H9 (cell line): Measurements from ENCODE around the gene MAS1. TPM values are rescaled to one million over a fixed set of nuclear protein-coding genes. Genes with fewer than 3 reads are reported as not detected.
"Not testable (repeated sequence)": the region's sequence is repeated elsewhere in the genome, so short reads cannot be mapped to it uniquely, and the experiment has no call there.

Experiments used
- DNase-seq: peaks from one replicate; pipeline ENCODE4 v3.0.0-alpha.2; 2017
- H2AFZ ChIP-seq: one replicate; pipeline ENCODE4 v1.6.1; 2013; ENCODE audit warnings: mild to moderate bottlenecking, low read length, control low read depth, moderate library complexity
- H2AK5ac ChIP-seq: 2 replicates; pipeline ENCODE4 v1.6.1; 2013; ENCODE audit warnings: low read length, control low read depth, mixed read lengths; ENCODE audit not compliant: insufficient read length
- H2BK120ac ChIP-seq: one replicate; pipeline ENCODE4 v1.6.1; 2013; ENCODE audit warnings: low read depth, mild to moderate bottlenecking, low read length, control low read depth, inconsistent platforms; ENCODE audit not compliant: poor library complexity, severe bottlenecking
- H2BK12ac ChIP-seq: 2 replicates; pipeline ENCODE4 v1.6.1; 2013; ENCODE audit warnings: low read length, control low read depth, mixed read lengths, low read depth; ENCODE audit not compliant: insufficient read length
- H2BK15ac ChIP-seq: 2 replicates; pipeline ENCODE4 v1.6.1; 2013; ENCODE audit warnings: low read depth, low read length, control low read depth
- H2BK20ac ChIP-seq: one replicate; pipeline ENCODE4 v1.6.1; 2013; ENCODE audit warnings: low read depth, mild to moderate bottlenecking, low read length, control low read depth, inconsistent platforms; ENCODE audit not compliant: poor library complexity, severe bottlenecking
- H2BK5ac ChIP-seq: 2 replicates; pipeline ENCODE4 v1.6.1; 2013; ENCODE audit warnings: low read length, control low read depth, mixed read lengths; ENCODE audit not compliant: insufficient read length
- H3K14ac ChIP-seq: 2 replicates; pipeline ENCODE4 v1.6.1; 2013; ENCODE audit warnings: low read length, control low read depth; ENCODE audit not compliant: insufficient read depth
- H3K18ac ChIP-seq: 2 replicates; pipeline ENCODE4 v1.6.1; 2013; ENCODE audit warnings: low read depth, mild to moderate bottlenecking, mixed read lengths, low read length, control low read depth; ENCODE audit not compliant: insufficient read length
- H3K23ac ChIP-seq: 2 replicates; pipeline ENCODE4 v1.6.1; 2013; ENCODE audit warnings: low read length, control low read depth, mixed read lengths, low read depth; ENCODE audit not compliant: insufficient read length
- H3K23me2 ChIP-seq: 2 replicates; pipeline ENCODE4 v1.6.1; 2013; ENCODE audit warnings: low read depth, mild to moderate bottlenecking, mixed read lengths, low read length, control low read depth; ENCODE audit not compliant: insufficient read length, poor library complexity, severe bottlenecking
- H3K27ac ChIP-seq: 2 replicates; pipeline ENCODE4 v1.5.1; 2013; ENCODE audit warnings: low read length, control low read depth, mixed read lengths, low read depth; ENCODE audit not compliant: insufficient read length
- H3K27me3 ChIP-seq: 2 replicates; pipeline ENCODE4 v1.6.1; 2013; ENCODE audit warnings: low read length, control low read depth, inconsistent platforms; ENCODE audit not compliant: insufficient read depth
- H3K4ac ChIP-seq: 2 replicates; pipeline ENCODE4 v1.6.1; 2013; ENCODE audit warnings: low read depth, mild to moderate bottlenecking, control low read depth, inconsistent platforms, low read length, moderate library complexity
- H3K4me1 ChIP-seq: 2 replicates; pipeline ENCODE4 v1.6.1; 2013; ENCODE audit warnings: low read length, control low read depth, inconsistent platforms; ENCODE audit not compliant: insufficient read depth
- H3K4me2 ChIP-seq: 2 replicates; pipeline ENCODE4 v1.6.1; 2013; ENCODE audit warnings: low read length, control low read depth, mixed read lengths; ENCODE audit not compliant: insufficient read length, insufficient read depth
- H3K56ac ChIP-seq: 2 replicates; pipeline ENCODE4 v1.6.1; 2013; ENCODE audit warnings: low read depth, mild to moderate bottlenecking, mixed read lengths, low read length, control low read depth; ENCODE audit not compliant: insufficient read length
- H3K79me1 ChIP-seq: 2 replicates; pipeline ENCODE4 v1.6.1; 2013; ENCODE audit warnings: low read depth, mild to moderate bottlenecking, moderate library complexity, low read length, control low read depth, inconsistent platforms; ENCODE audit not compliant: insufficient read depth, poor library complexity, severe bottlenecking
- H3K79me2 ChIP-seq: 2 replicates; pipeline ENCODE4 v1.6.1; 2013; ENCODE audit warnings: low read length, control low read depth, inconsistent platforms; ENCODE audit not compliant: insufficient read depth
- H3K9ac ChIP-seq: 2 replicates; pipeline ENCODE4 v1.6.1; 2013; ENCODE audit warnings: low read length, control low read depth, mixed read lengths; ENCODE audit not compliant: insufficient read length; ENCODE audit errors: extremely low read depth
- H3K9me3 ChIP-seq: one replicate; pipeline ENCODE4 v1.6.1; 2013; ENCODE audit warnings: low read depth, low read length, inconsistent platforms; ENCODE audit not compliant: control insufficient read depth
- H3T11ph ChIP-seq: one replicate; pipeline ENCODE4 v1.6.1; 2013; ENCODE audit warnings: mild to moderate bottlenecking, low read length, control low read depth, inconsistent platforms
- H4K20me1 ChIP-seq: one replicate; pipeline ENCODE4 v1.6.1; 2013; ENCODE audit not compliant: control insufficient read depth, insufficient read length, insufficient read depth
- H4K5ac ChIP-seq: 2 replicates; pipeline ENCODE4 v1.6.1; 2013; ENCODE audit warnings: low read depth, mild to moderate bottlenecking, mixed read lengths, low read length, control low read depth; ENCODE audit not compliant: insufficient read length
- H4K8ac ChIP-seq: replicated peaks from 2 replicates; pipeline ENCODE4 v1.6.1; 2013; ENCODE audit warnings: low read length, control low read depth, mixed read lengths, low read depth; ENCODE audit not compliant: insufficient read length
- H4K91ac ChIP-seq: 2 replicates; pipeline ENCODE4 v1.6.1; 2013; ENCODE audit warnings: low read depth, mild to moderate bottlenecking, moderate library complexity, mixed read lengths, low read length, control low read depth; ENCODE audit not compliant: insufficient read length
- H3K27ac Mint-ChIP-seq, 3 experiments: 2 replicates in 2 of 3; 3 replicates in 1 of 3; pipeline ENCODE4 v1.8.0; 2020 to 2021; ENCODE audit warnings: mixed read lengths in 3 of 3, mild to moderate bottlenecking in 1 of 3, moderate library complexity in 1 of 3
- H3K27me3 Mint-ChIP-seq: 2 replicates; pipeline ENCODE4 v1.8.0; 2021; ENCODE audit warnings: low read depth, mild to moderate bottlenecking, moderate library complexity, mixed read lengths
- H3K36me3 Mint-ChIP-seq, 3 experiments: 2 replicates in 2 of 3; 3 replicates in 1 of 3; pipeline ENCODE4 v1.8.0; 2020 to 2021; ENCODE audit warnings: low read depth in 3 of 3, mixed read lengths in 3 of 3; ENCODE audit not compliant: insufficient read depth in 1 of 3
- H3K4me1 Mint-ChIP-seq, 2 experiments: 2 replicates each; pipeline ENCODE4 v1.8.0; 2020; ENCODE audit warnings: mixed read lengths in 2 of 2
- H3K4me3 Mint-ChIP-seq, 2 experiments: 2 replicates in 1 of 2; 3 replicates in 1 of 2; pipeline ENCODE4 v1.8.0; 2020 to 2021; ENCODE audit warnings: mild to moderate bottlenecking in 2 of 2, mixed read lengths in 2 of 2, moderate library complexity in 1 of 2
- H3K9me3 Mint-ChIP-seq, 2 experiments: 2 replicates in 1 of 2; 3 replicates in 1 of 2; pipeline ENCODE4 v1.8.0; 2020; ENCODE audit warnings: mild to moderate bottlenecking in 2 of 2, mixed read lengths in 2 of 2, moderate library complexity in 1 of 2
- WGBS: extraction: QIAGEN DNeasy Blood & Tissue Kit; methylation state at CpG from one replicate; pipeline ENCODE4 v1.1.7; 2013; ENCODE audit warnings: missing lambda C conversion rate, low lambda C conversion rate, mixed read lengths; ENCODE audit not compliant: insufficient read length; ENCODE audit errors: extremely low coverage; 5-methylcytosine and 5-hydroxymethylcytosine counted together
- total RNA-seq: library from RNA; stranded (reverse); gene quantifications from 2 replicates; pipeline ENCODE4 v1.2.1, GENCODE V29; 2021
- TF ChIP-seq, protein P1 (sequence below): fragments of 200-600 bp; sonication (generic); conservative IDR thresholded peaks from 3 replicates; pipeline ENCODE4 v1.8.0; 2021; ENCODE audit warnings: antibody characterized with exemption, mild to moderate bottlenecking

MAS1 gene
- total RNA-seq, 1 experiment from 2014 or later: 0.02 TPM

DNA sequence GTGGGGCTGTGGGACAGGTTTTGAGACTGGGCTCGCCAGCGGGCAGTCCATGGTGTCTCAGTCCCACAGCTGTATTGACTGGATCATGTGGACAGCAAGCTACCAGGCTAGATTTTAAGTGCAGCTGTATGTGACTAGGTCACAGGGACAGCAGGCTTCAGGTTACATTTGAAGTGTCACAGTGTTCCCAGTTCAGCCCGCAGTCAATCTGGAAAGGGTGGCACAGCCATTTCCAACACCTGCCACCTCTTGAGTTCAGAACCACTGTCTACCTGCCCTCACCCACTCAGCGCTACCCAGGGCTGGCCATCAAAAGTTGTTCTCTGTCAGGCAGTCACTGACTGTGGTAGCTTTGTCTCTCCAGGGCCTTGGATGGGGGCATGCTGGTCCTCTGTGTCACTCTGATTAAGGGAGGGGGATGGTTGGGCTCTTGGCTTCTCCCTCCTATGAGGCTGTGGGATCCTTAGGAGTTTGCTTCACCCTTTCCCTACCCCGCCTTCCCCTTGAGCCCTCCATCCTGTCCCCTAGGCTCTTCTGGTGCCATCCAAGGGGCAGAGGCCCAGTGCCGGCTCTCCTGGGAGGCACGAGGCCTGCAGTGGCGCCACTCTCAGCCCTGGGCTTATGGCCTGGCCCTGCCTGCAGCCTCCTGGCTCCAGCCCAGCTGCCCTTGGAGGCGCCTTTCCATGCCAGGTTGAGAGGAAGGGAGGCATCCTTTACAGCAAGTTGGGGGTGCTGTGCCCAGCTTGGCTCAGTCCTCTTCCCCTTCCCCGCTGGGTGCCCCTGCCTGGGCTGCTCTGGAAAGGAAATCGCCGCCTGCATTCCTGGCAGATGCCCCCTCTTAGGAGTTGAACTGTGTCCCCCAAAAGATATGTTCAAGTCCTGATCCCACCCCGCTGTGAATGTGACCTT is 45.8 kb upstream of the MAS1 start:
- no peak overlapping the region for H4K8ac ChIP-seq
- no peak overlapping the region for H2BK5ac ChIP-seq
- no peak overlapping the region for H3K9ac ChIP-seq
- no peak overlapping the region for H4K5ac ChIP-seq
- no peak overlapping the region for H3K4me3 Mint-ChIP-seq
- H3K23ac ChIP-seq: no peak overlapping the region
- no peak overlapping the region for H3K4me2 ChIP-seq
- TF ChIP-seq, protein P1, sequence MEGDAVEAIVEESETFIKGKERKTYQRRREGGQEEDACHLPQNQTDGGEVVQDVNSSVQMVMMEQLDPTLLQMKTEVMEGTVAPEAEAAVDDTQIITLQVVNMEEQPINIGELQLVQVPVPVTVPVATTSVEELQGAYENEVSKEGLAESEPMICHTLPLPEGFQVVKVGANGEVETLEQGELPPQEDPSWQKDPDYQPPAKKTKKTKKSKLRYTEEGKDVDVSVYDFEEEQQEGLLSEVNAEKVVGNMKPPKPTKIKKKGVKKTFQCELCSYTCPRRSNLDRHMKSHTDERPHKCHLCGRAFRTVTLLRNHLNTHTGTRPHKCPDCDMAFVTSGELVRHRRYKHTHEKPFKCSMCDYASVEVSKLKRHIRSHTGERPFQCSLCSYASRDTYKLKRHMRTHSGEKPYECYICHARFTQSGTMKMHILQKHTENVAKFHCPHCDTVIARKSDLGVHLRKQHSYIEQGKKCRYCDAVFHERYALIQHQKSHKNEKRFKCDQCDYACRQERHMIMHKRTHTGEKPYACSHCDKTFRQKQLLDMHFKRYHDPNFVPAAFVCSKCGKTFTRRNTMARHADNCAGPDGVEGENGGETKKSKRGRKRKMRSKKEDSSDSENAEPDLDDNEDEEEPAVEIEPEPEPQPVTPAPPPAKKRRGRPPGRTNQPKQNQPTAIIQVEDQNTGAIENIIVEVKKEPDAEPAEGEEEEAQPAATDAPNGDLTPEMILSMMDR: no peak
- H3K9me3 ChIP-seq: no peaks in the 10 kb centered on the region
- no peak overlapping the region for H3K18ac ChIP-seq
- H3K79me1 ChIP-seq: no peaks in the 10 kb centered on the region
- H3K56ac ChIP-seq: no peak overlapping the region
- no peak overlapping the region for H3K14ac ChIP-seq
- H3K27ac Mint-ChIP-seq: no peak overlapping the region
- no peak overlapping the region for H3K4ac ChIP-seq
- H3K4me1 Mint-ChIP-seq: peaks cover 7% of the 10 kb centered on the region in 2 experiments
- H2BK120ac ChIP-seq: no peak overlapping the region
- peaks cover 8 to 19% (median 15%) of the 10 kb centered on the region in 3 experiments for H3K36me3 Mint-ChIP-seq
- H4K20me1 ChIP-seq: no peaks in the 10 kb centered on the region
- no peak overlapping the region for H4K91ac ChIP-seq
- peaks cover 21 to 24% of the 10 kb centered on the region in 2 experiments for H3K9me3 Mint-ChIP-seq
- H2AK5ac ChIP-seq: no peak overlapping the region
- H3T11ph ChIP-seq: no peak overlapping the region
- no peaks in the 10 kb centered on the region for H3K4me1 ChIP-seq
- no peaks in the 10 kb centered on the region for H3K27me3 ChIP-seq
- H2BK15ac ChIP-seq: no peak overlapping the region
- no peak overlapping the region for H2AFZ ChIP-seq
- DNase-seq: no peak
- no peak overlapping the region for H3K27ac ChIP-seq
- H2BK20ac ChIP-seq: no peak overlapping the region
- H3K79me2 ChIP-seq: no peaks in the 10 kb centered on the region
- no peak overlapping the region for H2BK12ac ChIP-seq
- H3K27me3 Mint-ChIP-seq: no peaks in the 10 kb centered on the region; the same call in 1 of the 2 replicates
- no peaks in the 10 kb centered on the region for H3K23me2 ChIP-seq
- no CpG with 5 or more reads among the region's 13 CpGs for WGBS

DNA sequence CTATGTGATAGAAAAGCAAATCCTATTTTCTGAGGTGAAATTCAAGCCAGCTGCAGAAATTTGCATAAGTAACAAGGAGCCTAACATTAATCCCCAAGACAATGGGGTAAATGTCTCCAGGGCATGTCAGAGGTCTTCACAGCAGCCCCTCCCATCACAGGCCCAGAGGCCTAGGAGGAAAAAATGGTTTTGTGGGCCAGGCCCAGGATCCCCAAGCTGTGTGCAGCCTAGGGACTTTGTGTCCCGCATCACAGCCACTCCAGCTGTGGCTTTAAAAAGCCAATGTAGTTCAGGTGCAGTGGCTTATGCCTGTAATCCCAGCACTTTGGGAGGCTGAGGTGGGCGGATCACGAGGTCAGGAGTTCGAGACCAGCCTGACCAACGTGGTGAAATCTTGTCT is 42.2 kb upstream of the MAS1 start:
- H3K27me3 Mint-ChIP-seq, H3K4me2 ChIP-seq, H2AK5ac ChIP-seq, H3K79me1 ChIP-seq, H3K79me2 ChIP-seq, H3K27ac Mint-ChIP-seq, DNase-seq, H4K91ac ChIP-seq, H2BK120ac ChIP-seq, H3K4ac ChIP-seq, H3T11ph ChIP-seq, H3K23ac ChIP-seq, H3K9me3 ChIP-seq, H3K27me3 ChIP-seq, H2BK5ac ChIP-seq, H3K4me1 Mint-ChIP-seq, H4K8ac ChIP-seq, H3K9ac ChIP-seq, H3K14ac ChIP-seq, H3K56ac ChIP-seq, H3K23me2 ChIP-seq, H2AFZ ChIP-seq, H3K27ac ChIP-seq, H3K4me3 Mint-ChIP-seq, H4K20me1 ChIP-seq, H2BK15ac ChIP-seq, H2BK12ac ChIP-seq, H3K18ac ChIP-seq, H4K5ac ChIP-seq, H3K4me1 ChIP-seq, H2BK20ac ChIP-seq: not testable (repeated sequence)
- WGBS: no CpG with 5 or more reads among the region's 5 CpGs
- Mint-ChIP-seq H3K36me3 (peaks cover 12 to 20% (median 18%) of the 10 kb centered on the region in 3 experiments), H3K9me3 (peaks cover 25 to 28% of the 10 kb centered on the region in 2 experiments)
